A549 (cell line): ENCODE results near the gene RNF17. TPM values are rescaled to one million over a fixed set of nuclear protein-coding genes. Genes with fewer than 3 reads are reported as not detected.

ENCODE experiments used
- ATAC-seq, 2 experiments: fragments of 200-7000 bp in 1 of 2; fragments of >200 bp in 1 of 2; cut with Nextera tagmentation in 1 of 2; cut with Tn5 transposase in 1 of 2; 3 replicates each; pipeline versions ENCODE4 v1.8.0 to v1.9.1; 2018 to 2020; ENCODE audit warnings: mild to moderate bottlenecking in 1 of 2, moderate library complexity in 1 of 2
- CTCF ChIA-PET: fragments of 300-600 bp; sonication (Branson Sonifier 250); formaldehyde crosslinking; extraction: SDS; loops from one replicate; lab custom pipeline; 2021; ENCODE audit warnings: antibody characterized with exemption, inconsistent platforms; lab: Yijun Ruan, JAX
- POLR2A ChIA-PET: fragments of 350-600 bp; formaldehyde crosslinking; extraction: SDS; loops from one replicate; lab custom pipeline; 2021; ENCODE audit warnings: antibody characterized with exemption, inconsistent platforms; lab: Yijun Ruan, JAX
- DNase-seq, 2 experiments: peaks; one replicate each; pipeline versions ENCODE4 v3.0.0 to v3.0.0-alpha.2; 2011 to 2016; ENCODE audit warnings: low read depth in 1 of 2, low spot score in 1 of 2
- FAIRE-seq: peaks from 2 replicates; lab custom pipeline; 2011; peaks lifted over from hg19 to GRCh38; lab: Jason Lieb, UNC
- H3K27ac ChIP-seq, 2 experiments: fragments of >200 bp; sonication (Bioruptor Twin); formaldehyde crosslinking; 3 replicates each; pipeline ENCODE4 v1.5.1; 2016 to 2017
- H3K4me1 ChIP-seq: fragments of >200 bp; sonication (Bioruptor Twin); formaldehyde crosslinking; 3 replicates; pipeline ENCODE4 v1.6.1; 2016
- H3K4me2 ChIP-seq: fragments of >200 bp; sonication (Bioruptor Twin); formaldehyde crosslinking; 3 replicates; pipeline ENCODE4 v1.6.1; 2016
- H3K4me3 ChIP-seq: fragments of >200 bp; sonication (Bioruptor Twin); formaldehyde crosslinking; 3 replicates; pipeline ENCODE4 v1.5.1; 2016
- H3K9me3 ChIP-seq: fragments of >200 bp; sonication (Bioruptor Twin); formaldehyde crosslinking; 3 replicates; pipeline ENCODE4 v1.6.1; 2016
- BCL3 ChIP-seq: fragments of >200 bp; sonication (Bioruptor Twin); formaldehyde crosslinking; IDR thresholded peaks from 3 replicates; pipeline ENCODE4 v1.6.1; 2016
- CHD2 ChIP-seq: fragments of 150-350 bp; IDR thresholded peaks from 2 replicates; pipeline ENCODE4 v1.6.1; 2014; ENCODE audit warnings: low read length; ENCODE audit not compliant: partially characterized antibody
- CHD4 ChIP-seq: fragments of 200-600 bp; sonication (generic); IDR thresholded peaks from 2 replicates; pipeline ENCODE4 v1.6.1; 2016; ENCODE audit warnings: antibody characterized with exemption, mild to moderate bottlenecking, borderline replicate concordance
- E2F6 ChIP-seq: IDR thresholded peaks from 2 replicates; pipeline ENCODE4 v1.6.1; 2012; ENCODE audit warnings: low read depth, borderline replicate concordance
- EHF ChIP-seq: fragments of 250-450 bp; sonication (Bioruptor Pico); IDR thresholded peaks from 2 replicates; pipeline ENCODE4 v1.5.0; 2020; ENCODE audit warnings: mild to moderate bottlenecking
- EHMT2 ChIP-seq: fragments of 200-600 bp; sonication (generic); IDR thresholded peaks from 2 replicates; pipeline ENCODE4 v1.6.1; 2016; ENCODE audit warnings: antibody characterized with exemption, low read depth, mild to moderate bottlenecking, moderate library complexity
- FOSB ChIP-seq: fragments of 250-450 bp; sonication (Bioruptor Pico); IDR thresholded peaks from 2 replicates; pipeline ENCODE4 v1.5.0; 2020; ENCODE audit warnings: mild to moderate bottlenecking, moderate library complexity
- FOSL2 ChIP-seq, 2 experiments: fragments of 450-650 bp in 1 of 2; fragments of >200 bp in 1 of 2; sonication (Bioruptor Twin) in 1 of 2; formaldehyde crosslinking; IDR thresholded peaks; 2 replicates each; pipeline versions ENCODE4 v1.5.0 to v1.6.1; 2016 to 2020; ENCODE audit warnings: mild to moderate bottlenecking in 1 of 2, moderate library complexity in 1 of 2
- FOXS1 ChIP-seq: fragments of 250-450 bp; sonication (Bioruptor Pico); IDR thresholded peaks from 2 replicates; pipeline ENCODE4 v1.5.0; 2020; ENCODE audit warnings: mild to moderate bottlenecking, moderate library complexity
- HDAC2 ChIP-seq: fragments of 200-600 bp; sonication (generic); IDR thresholded peaks from 2 replicates; pipeline ENCODE4 v1.6.1; 2016
- HES2 ChIP-seq: fragments of >200 bp; sonication (Bioruptor Twin); formaldehyde crosslinking; IDR thresholded peaks from 2 replicates; pipeline ENCODE4 v1.6.1; 2016
- HOXB5 ChIP-seq: fragments of 250-450 bp; sonication (Bioruptor Pico); IDR thresholded peaks from 2 replicates; pipeline ENCODE4 v1.5.0; 2020; ENCODE audit warnings: mild to moderate bottlenecking, moderate library complexity
- JUN ChIP-seq, 2 experiments: fragments of >200 bp; sonication (Bioruptor Twin); formaldehyde crosslinking; IDR thresholded peaks; 2 replicates in 1 of 2; 3 replicates in 1 of 2; pipeline ENCODE4 v1.6.1; 2016 to 2017
- PHF8 ChIP-seq: fragments of 200-600 bp; sonication (generic); IDR thresholded peaks from 2 replicates; pipeline ENCODE4 v1.6.1; 2016; ENCODE audit warnings: low read depth, mild to moderate bottlenecking, antibody characterized with exemption, moderate library complexity, borderline replicate concordance
- POLR2A ChIP-seq: IDR thresholded peaks from 2 replicates; pipeline ENCODE4 v1.6.1; 2012; ENCODE audit warnings: mild to moderate bottlenecking, low read length
- RARB ChIP-seq: fragments of 250-450 bp; sonication (Bioruptor Pico); IDR thresholded peaks from 2 replicates; pipeline ENCODE4 v1.8.0; 2021; ENCODE audit warnings: mild to moderate bottlenecking, moderate library complexity
- SMC3 ChIP-seq: fragments of >200 bp; sonication (Bioruptor Twin); formaldehyde crosslinking; IDR thresholded peaks from 3 replicates; pipeline ENCODE4 v1.6.1; 2018; ENCODE audit warnings: inconsistent platforms
- SREBF2 ChIP-seq: fragments of 450-650 bp; IDR thresholded peaks from 2 replicates; pipeline ENCODE4 v1.6.1; 2014; ENCODE audit warnings: mild to moderate bottlenecking, moderate library complexity
- TFCP2L1 ChIP-seq: fragments of 250-450 bp; sonication (Bioruptor Pico); IDR thresholded peaks from 2 replicates; pipeline ENCODE4 v1.5.0; 2021; ENCODE audit warnings: mild to moderate bottlenecking
- TP53 ChIP-seq: fragments of 250-450 bp; sonication (Bioruptor Pico); IDR thresholded peaks from 2 replicates; pipeline ENCODE4 v1.5.0; 2021; ENCODE audit warnings: mild to moderate bottlenecking, moderate library complexity
- ZC3H11A ChIP-seq: fragments of 450-650 bp; IDR thresholded peaks from 2 replicates; pipeline ENCODE4 v1.6.1; 2014; ENCODE audit warnings: antibody characterized with exemption, mild to moderate bottlenecking
- ZFP36 ChIP-seq: fragments of 450-650 bp; IDR thresholded peaks from 2 replicates; pipeline ENCODE4 v1.6.1; 2014; ENCODE audit warnings: borderline replicate concordance; ENCODE audit not compliant: partially characterized antibody
- ZNF302 ChIP-seq: fragments of 250-450 bp; sonication (Bioruptor Pico); IDR thresholded peaks from 2 replicates; pipeline ENCODE4 v1.9.0; 2021; ENCODE audit warnings: inconsistent platforms, mild to moderate bottlenecking, moderate library complexity
- WGBS: methylation state at CpG from one replicate; pipeline ENCODE4 v1.1.6; 2017; ENCODE audit errors: missing lambda C conversion rate; 5-methylcytosine and 5-hydroxymethylcytosine counted together
- polyA plus RNA-seq, 4 experiments: library from polyadenylated mRNA; depleted of rRNA in 3 of 4; stranded (reverse); fragments of >200 nt; fragmentation: RNase III in 1 of 4; extraction: RNeasy Plus Mini Kit Qiagen cat#74134 plus additional on column Dnase treatment in 1 of 4; gene quantifications; 2 replicates in 3 of 4; 3 replicates in 1 of 4; pipeline ENCODE4 v1.2.3, GENCODE V29; 2011 to 2017
- TF ChIP-seq, protein P1 (sequence below): fragments of 150-350 bp; IDR thresholded peaks from 2 replicates; pipeline ENCODE4 v1.6.1; 2014; ENCODE audit warnings: low read depth, mild to moderate bottlenecking, low read length
- TF ChIP-seq, protein P2 (sequence below): IDR thresholded peaks from 2 replicates; pipeline ENCODE4 v1.6.1; 2012
- TF ChIP-seq, protein P3 (sequence below): fragments of 200-600 bp; sonication (generic); IDR thresholded peaks from 2 replicates; pipeline ENCODE4 v1.6.1; 2016; ENCODE audit warnings: antibody characterized with exemption, mild to moderate bottlenecking, moderate library complexity

The RNF17 gene
- polyA plus RNA-seq, 2 of the 4 experiments (the other 2 are of a cell fraction): not detected

DNA sequence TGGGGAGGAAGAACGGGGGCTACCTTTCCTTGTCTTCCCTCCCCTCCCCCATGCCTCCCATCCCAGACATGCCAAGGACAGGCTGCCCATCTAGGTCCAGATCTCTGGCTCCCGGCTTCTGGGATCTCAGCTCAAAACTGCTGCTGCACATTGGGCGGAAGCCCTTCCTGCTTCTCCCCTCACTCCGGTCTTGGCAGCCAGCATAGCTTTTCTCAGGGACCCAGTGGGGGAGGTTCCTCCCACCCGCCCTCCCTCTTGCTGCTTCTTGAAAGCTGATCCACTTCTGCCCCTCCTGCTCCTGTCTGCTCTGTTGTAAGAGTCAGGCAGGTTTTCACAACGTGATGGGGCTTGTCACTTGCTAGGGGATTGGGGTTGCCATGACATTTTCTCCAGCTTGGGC lies 21.7 kb upstream of the RNF17 start:
- no peak for FAIRE-seq
- no peak for DNase-seq
- Histone ChIP-seq H3K4me3 (no peak overlapping the region), H3K9me3 (no peaks in the 10 kb centered on the region), H3K4me2 (no peak overlapping the region), H3K27ac (no peak overlapping the region), H3K4me1 (no peaks in the 10 kb centered on the region)
- no peak for ATAC-seq
- ChIA-PET CTCF (interaction anchor here (0.8 to 1.9 kb wide), 4 partner anchors 9 to 253 kb away, joined by 4 read pairs; no protein-coding TSS in a partner anchor), POLR2A (no interaction called here)
- TF ChIP-seq CHD2: no peak
- TF ChIP-seq HOXB5: no peak
- no peak for TF ChIP-seq EHF (CRISPR knock-in tag)
- TF ChIP-seq ZFP36: no peak
- TF ChIP-seq TP53: no peak
- TF ChIP-seq ZC3H11A: no peak
- TF ChIP-seq BCL3: no peak
- TF ChIP-seq POLR2A: no peak
- no peak for TF ChIP-seq EHMT2
- no peak for TF ChIP-seq CHD4
- no peak for TF ChIP-seq TFCP2L1 (CRISPR knock-in tag)
- TF ChIP-seq PHF8: no peak
- TF ChIP-seq ZNF302: no peak
- TF ChIP-seq, protein P1, sequence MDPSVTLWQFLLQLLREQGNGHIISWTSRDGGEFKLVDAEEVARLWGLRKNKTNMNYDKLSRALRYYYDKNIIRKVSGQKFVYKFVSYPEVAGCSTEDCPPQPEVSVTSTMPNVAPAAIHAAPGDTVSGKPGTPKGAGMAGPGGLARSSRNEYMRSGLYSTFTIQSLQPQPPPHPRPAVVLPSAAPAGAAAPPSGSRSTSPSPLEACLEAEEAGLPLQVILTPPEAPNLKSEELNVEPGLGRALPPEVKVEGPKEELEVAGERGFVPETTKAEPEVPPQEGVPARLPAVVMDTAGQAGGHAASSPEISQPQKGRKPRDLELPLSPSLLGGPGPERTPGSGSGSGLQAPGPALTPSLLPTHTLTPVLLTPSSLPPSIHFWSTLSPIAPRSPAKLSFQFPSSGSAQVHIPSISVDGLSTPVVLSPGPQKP: no peak
- TF ChIP-seq JUN (IDR thresholded peaks at IDR 0.05): no peak
- no peak for TF ChIP-seq FOXS1 (CRISPR knock-in tag)
- 57% methylated on average over 5 of the region's 6 CpGs for WGBS

DNA sequence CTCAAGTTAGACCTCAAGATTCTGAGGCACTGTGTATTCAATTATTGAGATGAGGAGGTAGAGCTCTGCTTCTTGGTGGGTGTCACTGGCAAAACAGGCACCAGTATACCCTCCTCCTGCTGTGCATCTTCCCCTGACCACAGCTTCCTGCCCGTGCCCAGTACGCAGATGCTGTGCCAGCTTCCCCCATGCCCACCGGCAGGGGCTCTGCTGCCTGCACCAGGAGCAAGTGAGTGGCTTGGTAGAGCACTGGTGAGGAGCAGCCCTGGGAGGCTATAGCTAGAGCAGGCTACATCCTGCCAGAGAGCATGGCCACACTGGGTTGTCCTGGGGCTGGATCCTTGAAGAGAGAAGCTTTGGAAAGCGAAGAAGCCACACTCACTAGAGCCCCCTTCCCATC lies 21.0 kb upstream of the RNF17 start:
- FAIRE-seq: no peak
- DNase-seq: no peak
- Histone ChIP-seq H3K4me2 (no peak overlapping the region), H3K4me3 (no peak overlapping the region), H3K9me3 (no peaks in the 10 kb centered on the region), H3K4me1 (no peaks in the 10 kb centered on the region), H3K27ac (no peak overlapping the region)
- no CpG with 5 or more reads among the region's 4 CpGs for WGBS
- TF ChIP-seq HES2 (no peak), FOSL2 (IDR thresholded peaks at IDR 0.05) (no peak), FOSL2 (CRISPR knock-in tag; IDR thresholded peaks at IDR 0.05) (no peak), SREBF2 (no peak), SMC3 (no peak), ZFP36 (no peak), E2F6 (no peak), RARB (CRISPR knock-in tag) (no peak), PHF8 (no peak), HDAC2 (no peak), FOSB (CRISPR knock-in tag) (no peak)
- TF ChIP-seq, protein P2, sequence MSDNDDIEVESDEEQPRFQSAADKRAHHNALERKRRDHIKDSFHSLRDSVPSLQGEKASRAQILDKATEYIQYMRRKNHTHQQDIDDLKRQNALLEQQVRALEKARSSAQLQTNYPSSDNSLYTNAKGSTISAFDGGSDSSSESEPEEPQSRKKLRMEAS: no peak
- TF ChIP-seq, protein P3, sequence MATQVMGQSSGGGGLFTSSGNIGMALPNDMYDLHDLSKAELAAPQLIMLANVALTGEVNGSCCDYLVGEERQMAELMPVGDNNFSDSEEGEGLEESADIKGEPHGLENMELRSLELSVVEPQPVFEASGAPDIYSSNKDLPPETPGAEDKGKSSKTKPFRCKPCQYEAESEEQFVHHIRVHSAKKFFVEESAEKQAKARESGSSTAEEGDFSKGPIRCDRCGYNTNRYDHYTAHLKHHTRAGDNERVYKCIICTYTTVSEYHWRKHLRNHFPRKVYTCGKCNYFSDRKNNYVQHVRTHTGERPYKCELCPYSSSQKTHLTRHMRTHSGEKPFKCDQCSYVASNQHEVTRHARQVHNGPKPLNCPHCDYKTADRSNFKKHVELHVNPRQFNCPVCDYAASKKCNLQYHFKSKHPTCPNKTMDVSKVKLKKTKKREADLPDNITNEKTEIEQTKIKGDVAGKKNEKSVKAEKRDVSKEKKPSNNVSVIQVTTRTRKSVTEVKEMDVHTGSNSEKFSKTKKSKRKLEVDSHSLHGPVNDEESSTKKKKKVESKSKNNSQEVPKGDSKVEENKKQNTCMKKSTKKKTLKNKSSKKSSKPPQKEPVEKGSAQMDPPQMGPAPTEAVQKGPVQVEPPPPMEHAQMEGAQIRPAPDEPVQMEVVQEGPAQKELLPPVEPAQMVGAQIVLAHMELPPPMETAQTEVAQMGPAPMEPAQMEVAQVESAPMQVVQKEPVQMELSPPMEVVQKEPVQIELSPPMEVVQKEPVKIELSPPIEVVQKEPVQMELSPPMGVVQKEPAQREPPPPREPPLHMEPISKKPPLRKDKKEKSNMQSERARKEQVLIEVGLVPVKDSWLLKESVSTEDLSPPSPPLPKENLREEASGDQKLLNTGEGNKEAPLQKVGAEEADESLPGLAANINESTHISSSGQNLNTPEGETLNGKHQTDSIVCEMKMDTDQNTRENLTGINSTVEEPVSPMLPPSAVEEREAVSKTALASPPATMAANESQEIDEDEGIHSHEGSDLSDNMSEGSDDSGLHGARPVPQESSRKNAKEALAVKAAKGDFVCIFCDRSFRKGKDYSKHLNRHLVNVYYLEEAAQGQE: no peak
- ATAC-seq: no peak
- ChIA-PET CTCF (interaction anchor here (0.8 to 1.9 kb wide), 4 partner anchors 10 to 252 kb away, joined by 4 read pairs; no protein-coding TSS in a partner anchor), POLR2A (no interaction called here)
